ENCODE results near the gene FLT4. TPM values are rescaled to one million over a fixed set of nuclear protein-coding genes. Genes with fewer than 3 reads are reported as not detected.
A peak's percentile ranks its signal among the peaks of the same experiment; 100 is the strongest.

Gene FLT4
- polyA plus RNA-seq, 2 of the 4 experiments (the other 2 are of a cell fraction), result 2.0 to 2.6 TPM

GRCh38 chr5:180636403-180637075 is 12.9 kb downstream of the FLT4 start:
- POLR2A ChIA-PET, result interaction anchor here (0.7 kb wide), 1 partner anchor 304 kb away, joined by 5 read pairs; no protein-coding TSS in a partner anchor

DNA sequence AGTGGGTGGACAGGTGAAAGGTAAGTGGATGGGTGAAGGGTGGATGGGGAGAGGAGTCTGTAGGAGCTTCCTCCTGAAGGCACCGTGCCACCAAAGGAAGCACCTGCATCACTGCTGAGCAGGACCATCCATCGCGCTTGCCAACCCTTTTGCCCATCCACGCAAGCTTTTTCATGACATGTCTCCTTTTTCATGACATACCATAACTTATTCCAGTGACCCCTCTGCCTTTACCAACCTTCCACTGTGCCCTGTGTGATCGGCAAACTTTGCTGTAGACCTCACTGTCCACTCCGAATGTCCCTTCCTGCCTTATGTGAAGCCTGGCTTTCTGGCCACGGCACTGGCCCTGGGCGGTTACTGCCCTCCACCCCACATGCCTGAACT is 13.4 kb downstream of the FLT4 start:
- ChIA-PET POLR2A (no interaction called here), CTCF (interaction anchor here (1.3 to 1.4 kb wide), 2 partner anchors 17 to 124 kb away, joined by 3 to 8 read pairs; no protein-coding TSS in a partner anchor)
- Histone ChIP-seq H3K4me3 (no peak overlapping the region), H3K4me1 (no peaks in the 10 kb centered on the region), H3K27ac (no peak overlapping the region), H3K9me3 (no peaks in the 10 kb centered on the region), H3K4me2 (no peak overlapping the region)
- DNase-seq (ENCODE audit: low read depth in 1 of 2, low spot score in 1 of 2) (no peak), FAIRE-seq (no peak), ATAC-seq (no peak)
- TF ChIP-seq, protein P1, sequence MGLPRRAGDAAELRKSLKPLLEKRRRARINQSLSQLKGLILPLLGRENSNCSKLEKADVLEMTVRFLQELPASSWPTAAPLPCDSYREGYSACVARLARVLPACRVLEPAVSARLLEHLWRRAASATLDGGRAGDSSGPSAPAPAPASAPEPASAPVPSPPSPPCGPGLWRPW (IDR thresholded peaks at IDR 0.05), result no peak
- no peak for TF ChIP-seq RFX5 (IDR thresholded peaks at IDR 0.05)
- TF ChIP-seq CHD4 (IDR thresholded peaks at IDR 0.05; ENCODE audit: borderline replicate concordance), result no peak
- no peak for TF ChIP-seq CEBPB (IDR thresholded peaks at IDR 0.05)
- TF ChIP-seq CBX2 (IDR thresholded peaks at IDR 0.05; ENCODE audit: borderline replicate concordance, low read depth), result no peak
- no peak for TF ChIP-seq NPAS2 (CRISPR knock-in tag; IDR thresholded peaks at IDR 0.05; ENCODE audit: borderline replicate concordance)
- TF ChIP-seq RCOR1 (IDR thresholded peaks at IDR 0.05; ENCODE audit: low read depth, low read length), result no peak
- 81% methylated on average over 8 of the region's 8 CpGs for WGBS (ENCODE audit: missing lambda C conversion rate)

More at GRCh38 chr5:180636403-180637075, 12.9 kb downstream of the FLT4 start:
- H3K4me1 ChIP-seq, result no peaks in the 10 kb centered on the region
- FAIRE-seq, result no peak
- H3K27ac ChIP-seq, result no peak overlapping the region
- no peak overlapping the region for H3K4me2 ChIP-seq
- H3K9me3 ChIP-seq, result no peaks in the 10 kb centered on the region
- 65% methylated on average over 15 of the region's 18 CpGs for WGBS (ENCODE audit: missing lambda C conversion rate)
- no peak overlapping the region for H3K4me3 ChIP-seq
- DNase-seq (ENCODE audit: low read depth in 1 of 2, low spot score in 1 of 2), result no peak
- CTCF ChIA-PET, result interaction anchor here (1.1 to 3.0 kb wide), 5 partner anchors 11 to 125 kb away, joined by 3 to 11 read pairs (median 3); no protein-coding TSS in a partner anchor
- no peak for TF ChIP-seq ZSCAN20 (CRISPR knock-in tag; IDR thresholded peaks at IDR 0.05)
- no peak for TF ChIP-seq JUNB (IDR thresholded peaks at IDR 0.05)
- TF ChIP-seq NFE2L2 (conservative IDR thresholded peaks at IDR 0.05; ENCODE audit: low read length), result no peak
- TF ChIP-seq SREBF2 (IDR thresholded peaks at IDR 0.05), result no peak
- peak in 1 of 2 experiments; percentile 35; a peak in 2 of 6 replicates for ATAC-seq

- no peaks in the 10 kb centered on the region for H3K4me1 ChIP-seq
- ATAC-seq (no peak), FAIRE-seq (no peak), DNase-seq (ENCODE audit: low read depth in 1 of 2, low spot score in 1 of 2) (no peak)
- CTCF ChIA-PET, result interaction anchor here (0.9 to 3.6 kb wide), 3 partner anchors 10 to 15 kb away, joined by 3 to 18 read pairs (median 4); no protein-coding TSS in a partner anchor
- no peak overlapping the region for H3K4me3 ChIP-seq
- POLR2A ChIA-PET, result no interaction called here
- WGBS (ENCODE audit: missing lambda C conversion rate), result 59% methylated on average over 9 of the region's 14 CpGs
- no peaks in the 10 kb centered on the region for H3K9me3 ChIP-seq
- no peak overlapping the region for H3K4me2 ChIP-seq
- TF ChIP-seq KDM5A (IDR thresholded peaks at IDR 0.05) (no peak), EP300 (IDR thresholded peaks at IDR 0.05) (no peak), KDM1A (IDR thresholded peaks at IDR 0.05; ENCODE audit: low read depth) (no peak), FOSB (CRISPR knock-in tag; IDR thresholded peaks at IDR 0.05) (no peak), ESRRA (IDR thresholded peaks at IDR 0.05; ENCODE audit: borderline replicate concordance, low read length) (no peak), CBX2 (IDR thresholded peaks at IDR 0.05; ENCODE audit: borderline replicate concordance, low read depth) (no peak), ZSCAN20 (CRISPR knock-in tag; IDR thresholded peaks at IDR 0.05) (no peak), ZC3H11A (IDR thresholded peaks at IDR 0.05) (no peak), JUN (IDR thresholded peaks at IDR 0.05) (no peak), RARB (CRISPR knock-in tag; IDR thresholded peaks at IDR 0.05) (no peak), REST (IDR thresholded peaks at IDR 0.05) (no peak), ATOH8 (CRISPR knock-in tag; IDR thresholded peaks at IDR 0.05; ENCODE audit: low read depth) (no peak), CEBPB (IDR thresholded peaks at IDR 0.05) (no peak), NR3C1 (IDR thresholded peaks at IDR 0.05) (no peak), RFX5 (IDR thresholded peaks at IDR 0.05) (no peak), SMC3 (IDR thresholded peaks at IDR 0.05) (no peak), PHF8 (IDR thresholded peaks at IDR 0.05; ENCODE audit: borderline replicate concordance, low read depth) (no peak), MAZ (IDR thresholded peaks at IDR 0.05; ENCODE audit: borderline replicate concordance, low read depth, low read length) (no peak), POLR2AphosphoS2 (conservative IDR thresholded peaks at IDR 0.05; ENCODE audit: low read length) (no peak)
- TF ChIP-seq, protein P2, sequence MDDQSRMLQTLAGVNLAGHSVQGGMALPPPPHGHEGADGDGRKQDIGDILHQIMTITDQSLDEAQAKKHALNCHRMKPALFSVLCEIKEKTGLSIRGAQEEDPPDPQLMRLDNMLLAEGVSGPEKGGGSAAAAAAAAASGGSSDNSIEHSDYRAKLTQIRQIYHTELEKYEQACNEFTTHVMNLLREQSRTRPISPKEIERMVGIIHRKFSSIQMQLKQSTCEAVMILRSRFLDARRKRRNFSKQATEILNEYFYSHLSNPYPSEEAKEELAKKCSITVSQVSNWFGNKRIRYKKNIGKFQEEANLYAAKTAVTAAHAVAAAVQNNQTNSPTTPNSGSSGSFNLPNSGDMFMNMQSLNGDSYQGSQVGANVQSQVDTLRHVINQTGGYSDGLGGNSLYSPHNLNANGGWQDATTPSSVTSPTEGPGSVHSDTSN (IDR thresholded peaks at IDR 0.05), result no peak
- H3K27ac ChIP-seq, result no peak overlapping the region
Observed at GRCh38 chr5:180633283-180634177, 15.9 kb downstream of the FLT4 start.

Measured in A549 (cell line).